ENCODE data around the gene RAB31.

DNA sequence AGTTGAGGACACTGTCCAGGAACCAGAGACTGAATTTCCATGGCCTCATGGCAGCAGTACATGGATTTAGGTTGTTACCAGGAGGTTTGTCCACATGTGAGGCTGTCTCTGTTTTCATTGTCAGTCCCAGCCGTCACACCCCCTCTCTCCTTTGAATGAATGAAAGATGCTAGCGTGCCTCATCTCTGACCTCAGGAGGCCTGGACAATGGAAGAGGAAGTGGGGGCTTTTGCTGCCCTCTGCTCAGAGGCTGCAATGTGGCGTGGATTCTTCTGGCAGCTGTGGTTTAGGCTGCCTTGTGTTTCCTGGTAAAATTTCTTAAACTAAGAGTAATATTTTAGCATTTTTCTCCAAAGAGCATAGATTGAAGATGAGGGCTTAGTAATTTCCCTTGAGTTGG is 47.5 kb downstream of the RAB31 start:
- no peak for TF ChIP-seq POLR2AphosphoS5 (IDR thresholded peaks at IDR 0.05)
- TF ChIP-seq, protein P1, sequence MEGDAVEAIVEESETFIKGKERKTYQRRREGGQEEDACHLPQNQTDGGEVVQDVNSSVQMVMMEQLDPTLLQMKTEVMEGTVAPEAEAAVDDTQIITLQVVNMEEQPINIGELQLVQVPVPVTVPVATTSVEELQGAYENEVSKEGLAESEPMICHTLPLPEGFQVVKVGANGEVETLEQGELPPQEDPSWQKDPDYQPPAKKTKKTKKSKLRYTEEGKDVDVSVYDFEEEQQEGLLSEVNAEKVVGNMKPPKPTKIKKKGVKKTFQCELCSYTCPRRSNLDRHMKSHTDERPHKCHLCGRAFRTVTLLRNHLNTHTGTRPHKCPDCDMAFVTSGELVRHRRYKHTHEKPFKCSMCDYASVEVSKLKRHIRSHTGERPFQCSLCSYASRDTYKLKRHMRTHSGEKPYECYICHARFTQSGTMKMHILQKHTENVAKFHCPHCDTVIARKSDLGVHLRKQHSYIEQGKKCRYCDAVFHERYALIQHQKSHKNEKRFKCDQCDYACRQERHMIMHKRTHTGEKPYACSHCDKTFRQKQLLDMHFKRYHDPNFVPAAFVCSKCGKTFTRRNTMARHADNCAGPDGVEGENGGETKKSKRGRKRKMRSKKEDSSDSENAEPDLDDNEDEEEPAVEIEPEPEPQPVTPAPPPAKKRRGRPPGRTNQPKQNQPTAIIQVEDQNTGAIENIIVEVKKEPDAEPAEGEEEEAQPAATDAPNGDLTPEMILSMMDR (IDR thresholded peaks at IDR 0.05): no peak
- no peak for TF ChIP-seq POLR2A (IDR thresholded peaks at IDR 0.05)

Data from breast epithelium (tissue), 3 donors.